ENCODE measurements around the gene JPH3. TPM values are rescaled to one million over a fixed set of nuclear protein-coding genes. Genes with fewer than 3 reads are reported as not detected.

Gene JPH3
- total RNA-seq, 2 experiments from 2014 or later = 0.07 to 0.09 TPM

DNA sequence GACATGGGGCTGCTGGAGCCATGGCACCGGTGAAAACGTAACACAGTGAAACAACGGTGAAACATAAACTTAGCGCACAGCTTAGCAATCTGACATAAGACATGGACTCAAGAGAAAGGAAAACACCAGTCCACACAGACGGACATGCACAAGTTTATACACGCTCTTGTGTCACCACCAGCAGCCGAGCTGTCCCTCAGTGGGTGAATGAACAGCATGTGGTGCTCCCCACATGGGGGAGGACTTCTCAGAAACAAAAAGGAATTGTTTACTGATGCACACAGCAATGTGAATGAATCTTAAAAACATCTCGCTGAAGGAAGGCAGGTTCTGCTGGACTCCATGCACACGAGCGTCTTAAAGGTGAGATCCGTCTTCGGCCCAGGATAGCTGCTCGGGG lies 129.3 kb downstream of the JPH3 start:
- Mint-ChIP-seq H3K4me1 (ENCODE audit: low read depth) (peaks cover 16% of the 10 kb centered on the region), H3K4me3 (no peak overlapping the region), H3K36me3 (ENCODE audit: low read depth) (peaks cover 52% of the 10 kb centered on the region), H3K9me3 (no peaks in the 10 kb centered on the region), H3K27me3 (no peaks in the 10 kb centered on the region), H3K27ac (no peak overlapping the region)
- ChIA-PET POLR2A (interaction anchor here (0.6 to 1.0 kb wide), 3 partner anchors 11 to 332 kb away, joined by 3 to 6 read pairs (median 3); no protein-coding TSS in a partner anchor), CTCF (no interaction called here)
- intact Hi-C loops (cut with micrococcal nuclease) = no loop called here
- DNase-seq (no peak), ATAC-seq (no peak)
- TF ChIP-seq, protein P1, sequence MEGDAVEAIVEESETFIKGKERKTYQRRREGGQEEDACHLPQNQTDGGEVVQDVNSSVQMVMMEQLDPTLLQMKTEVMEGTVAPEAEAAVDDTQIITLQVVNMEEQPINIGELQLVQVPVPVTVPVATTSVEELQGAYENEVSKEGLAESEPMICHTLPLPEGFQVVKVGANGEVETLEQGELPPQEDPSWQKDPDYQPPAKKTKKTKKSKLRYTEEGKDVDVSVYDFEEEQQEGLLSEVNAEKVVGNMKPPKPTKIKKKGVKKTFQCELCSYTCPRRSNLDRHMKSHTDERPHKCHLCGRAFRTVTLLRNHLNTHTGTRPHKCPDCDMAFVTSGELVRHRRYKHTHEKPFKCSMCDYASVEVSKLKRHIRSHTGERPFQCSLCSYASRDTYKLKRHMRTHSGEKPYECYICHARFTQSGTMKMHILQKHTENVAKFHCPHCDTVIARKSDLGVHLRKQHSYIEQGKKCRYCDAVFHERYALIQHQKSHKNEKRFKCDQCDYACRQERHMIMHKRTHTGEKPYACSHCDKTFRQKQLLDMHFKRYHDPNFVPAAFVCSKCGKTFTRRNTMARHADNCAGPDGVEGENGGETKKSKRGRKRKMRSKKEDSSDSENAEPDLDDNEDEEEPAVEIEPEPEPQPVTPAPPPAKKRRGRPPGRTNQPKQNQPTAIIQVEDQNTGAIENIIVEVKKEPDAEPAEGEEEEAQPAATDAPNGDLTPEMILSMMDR (IDR thresholded peaks at IDR 0.05) = no peak

DNA sequence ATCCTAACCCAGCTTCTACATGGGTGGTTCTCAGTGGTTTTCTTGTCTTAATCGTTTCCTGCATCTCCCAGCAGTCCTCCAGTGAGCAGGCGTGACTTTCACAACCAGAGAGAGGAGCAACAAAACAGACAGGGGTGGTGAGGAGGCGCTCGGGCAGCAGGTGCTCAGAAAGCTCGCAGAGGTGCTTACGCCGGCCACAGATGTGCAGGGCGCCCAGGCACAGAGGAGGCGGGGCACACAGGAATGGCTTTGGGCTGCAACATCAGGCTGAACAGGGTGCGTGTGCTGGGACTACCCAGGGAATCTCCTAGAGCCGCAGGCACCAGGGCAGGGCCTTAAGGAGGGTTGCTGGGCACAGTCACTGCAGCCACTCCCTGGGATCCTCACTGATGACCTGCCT lies 130.9 kb downstream of the JPH3 start:
- Mint-ChIP-seq H3K27ac (peak overlapping the region; percentile 38), H3K4me1 (ENCODE audit: low read depth) (peaks cover 16% of the 10 kb centered on the region), H3K9me3 (no peaks in the 10 kb centered on the region), H3K27me3 (no peaks in the 10 kb centered on the region), H3K4me3 (no peak overlapping the region), H3K36me3 (ENCODE audit: low read depth) (peaks cover 38% of the 10 kb centered on the region)
- CTCF ChIA-PET = interaction anchor here (0.7 to 1.2 kb wide), 2 partner anchors 9 to 117 kb away, joined by 4 to 5 read pairs; no protein-coding TSS in a partner anchor
- DNase-seq (no peak), ATAC-seq (no peak)
- intact Hi-C loops (cut with micrococcal nuclease) = no loop called here
- TF ChIP-seq, protein P1 (IDR thresholded peaks at IDR 0.05) = no peak
- POLR2A ChIA-PET = no interaction called here

DNA sequence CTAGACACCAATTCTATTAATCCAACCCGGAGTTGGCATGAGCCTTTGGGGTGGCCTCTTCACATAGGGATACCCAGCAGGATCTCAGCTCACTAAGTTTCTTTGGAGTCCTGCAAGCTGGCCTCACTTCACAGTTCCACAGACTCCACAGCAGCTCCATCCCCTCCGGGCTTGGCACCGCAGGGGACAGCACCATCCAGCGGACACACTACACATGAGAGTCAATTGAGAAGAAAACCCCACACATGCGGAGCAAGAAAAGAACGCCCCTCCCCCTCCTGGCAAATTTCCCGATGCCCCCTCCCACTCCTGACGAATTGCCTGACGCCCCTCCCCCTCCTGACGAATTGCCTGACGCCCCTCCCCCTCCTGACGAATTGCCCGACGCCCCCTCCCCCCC lies 132.3 kb downstream of the JPH3 start:
- Mint-ChIP-seq H3K27ac (no peak overlapping the region), H3K36me3 (ENCODE audit: low read depth) (peaks cover 30% of the 10 kb centered on the region), H3K27me3 (no peaks in the 10 kb centered on the region), H3K4me1 (ENCODE audit: low read depth) (peaks cover 16% of the 10 kb centered on the region), H3K9me3 (no peaks in the 10 kb centered on the region), H3K4me3 (no peak overlapping the region)
- no peak for ATAC-seq
- TF ChIP-seq, protein P1 (IDR thresholded peaks at IDR 0.05) = no peak
- intact Hi-C loops (cut with micrococcal nuclease) = no loop called here
- DNase-seq = no peak
- ChIA-PET CTCF (no interaction called here), POLR2A (interaction anchor here (0.5 to 1.4 kb wide), 2 partner anchors 8 to 1458 kb away, joined by 3 read pairs; no protein-coding TSS in a partner anchor)

GRCh38 chr16:87735270-87736007 lies 133.1 kb downstream of the JPH3 start:
- CTCF ChIA-PET = no interaction called here
- Mint-ChIP-seq H3K36me3 (ENCODE audit: low read depth) (peaks cover 28% of the 10 kb centered on the region), H3K9me3 (no peaks in the 10 kb centered on the region), H3K27ac (no peak overlapping the region), H3K27me3 (no peaks in the 10 kb centered on the region), H3K4me3 (no peak overlapping the region), H3K4me1 (ENCODE audit: low read depth) (peaks cover 16% of the 10 kb centered on the region)
- DNase-seq (no peak), ATAC-seq (no peak)
- POLR2A ChIA-PET = no interaction called here
- TF ChIP-seq, protein P1 (IDR thresholded peaks at IDR 0.05) = no peak
- intact Hi-C loops (cut with micrococcal nuclease) = no loop called here

DNA sequence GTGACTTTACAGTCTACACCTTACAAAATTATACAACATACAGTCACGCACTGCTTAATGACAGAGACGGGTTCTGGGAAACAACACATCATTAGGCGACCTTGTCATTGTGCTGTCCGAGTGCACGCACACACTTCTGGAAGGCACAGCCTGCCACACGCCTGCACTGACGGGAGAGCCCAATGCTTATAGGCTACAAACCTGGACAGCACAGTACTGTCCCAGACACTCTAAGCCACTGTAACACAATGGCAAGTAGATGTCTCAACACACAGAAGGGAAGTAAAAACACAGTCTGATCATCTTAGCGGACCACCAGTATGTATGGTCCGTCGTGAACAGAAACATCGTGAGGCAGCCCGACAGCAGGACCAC lies 133.7 kb downstream of the JPH3 start:
- Mint-ChIP-seq H3K4me3 (no peak overlapping the region), H3K27ac (no peak overlapping the region), H3K27me3 (no peaks in the 10 kb centered on the region), H3K9me3 (no peaks in the 10 kb centered on the region), H3K4me1 (ENCODE audit: low read depth) (peaks cover 18% of the 10 kb centered on the region), H3K36me3 (ENCODE audit: low read depth) (peaks cover 27% of the 10 kb centered on the region)
- POLR2A ChIA-PET = no interaction called here
- no peak for DNase-seq
- intact Hi-C loops (cut with micrococcal nuclease) = no loop called here
- TF ChIP-seq, protein P1 (IDR thresholded peaks at IDR 0.05) = no peak
- ATAC-seq = no peak
- CTCF ChIA-PET = no interaction called here

Data from activated CD8-positive, alpha-beta T cell treated with anti-CD3 and anti-CD28 coated beads for 36 hours (primary cell).